ENCODE results near the gene PCID2.

DNA sequence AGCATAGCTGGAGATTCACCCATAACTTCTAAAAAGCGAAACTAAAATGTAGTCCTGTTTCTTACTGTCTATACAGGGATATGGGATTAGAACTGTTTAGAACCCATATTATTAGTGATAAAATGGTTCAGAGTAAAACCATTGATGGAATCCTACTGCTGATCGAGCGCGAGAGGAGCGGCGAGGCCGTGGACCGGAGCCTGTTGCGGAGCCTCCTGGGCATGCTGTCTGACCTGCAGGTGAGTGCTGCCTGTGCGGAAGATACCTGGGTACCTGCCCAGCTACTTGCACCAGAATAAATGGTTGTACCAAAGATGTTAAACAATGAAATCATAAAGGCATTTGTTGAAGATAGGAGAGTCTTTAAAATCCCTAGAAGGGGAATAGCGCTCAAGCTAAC, 24.6 kb upstream of the PCID2 start:
- no peak for TF ChIP-seq HNF4G (IDR thresholded peaks at IDR 0.05; ENCODE audit: borderline replicate concordance, low read depth, low read length)
- TF ChIP-seq HNF4G (CRISPR knock-in tag; IDR thresholded peaks at IDR 0.05; ENCODE audit: borderline replicate concordance, low read depth), result no peak
- TF ChIP-seq RERE (CRISPR knock-in tag; IDR thresholded peaks at IDR 0.05; ENCODE audit: low read depth), result no peak
- TF ChIP-seq ZBTB49 (CRISPR knock-in tag; IDR thresholded peaks at IDR 0.05; ENCODE audit: borderline replicate concordance), result no peak
- TF ChIP-seq PAF1 (CRISPR knock-in tag; IDR thresholded peaks at IDR 0.05), result no peak
- no peak for TF ChIP-seq ZNF30 (CRISPR knock-in tag; IDR thresholded peaks at IDR 0.05)
- TF ChIP-seq SMAD3 (CRISPR knock-in tag; IDR thresholded peaks at IDR 0.05), result no peak
- no peak for TF ChIP-seq PCBP1 (IDR thresholded peaks at IDR 0.05; ENCODE audit: borderline replicate concordance, low read depth, low read length)

Measured in HepG2 (cell line).